HepG2 (cell line): Measurements from ENCODE around the gene GBGT1. TPM values are rescaled to one million over a fixed set of nuclear protein-coding genes. Genes with fewer than 3 reads are reported as not detected.

ENCODE experiments used
- BATF2 ChIP-seq: sonication (generic); formaldehyde crosslinking; IDR thresholded peaks from 2 replicates; pipeline ENCODE4 v1.8.0; 2022; ENCODE audit warnings: mild to moderate bottlenecking, missing genetic modification reagents, moderate library complexity
- HIVEP1 ChIP-seq: sonication (generic); formaldehyde crosslinking; IDR thresholded peaks from 2 replicates; pipeline ENCODE4 v1.4.0; 2020; ENCODE audit warnings: mild to moderate bottlenecking, missing genetic modification reagents
- HNF1B ChIP-seq: sonication (generic); formaldehyde crosslinking; IDR thresholded peaks from 2 replicates; pipeline ENCODE4 v1.5.1; 2020; ENCODE audit warnings: mild to moderate bottlenecking, moderate library complexity, missing genetic modification reagents
- HNRNPH1 ChIP-seq: fragments of 200-400 bp; formaldehyde crosslinking; optimal IDR thresholded peaks from 2 replicates; pipeline ENCODE3; 2017; ENCODE audit warnings: mild to moderate bottlenecking, low read depth, low read length
- NFE2L1 ChIP-seq: sonication (generic); formaldehyde crosslinking; IDR thresholded peaks from 2 replicates; pipeline ENCODE4 v1.4.0; 2020; ENCODE audit warnings: missing genetic modification reagents, mild to moderate bottlenecking, borderline replicate concordance
- NR2C2 ChIP-seq: sonication (generic); formaldehyde crosslinking; IDR thresholded peaks from 2 replicates; pipeline ENCODE4 v1.4.0; 2020; ENCODE audit warnings: missing genetic modification reagents, mild to moderate bottlenecking, moderate library complexity, borderline replicate concordance
- REST ChIP-seq, 2 experiments: IDR thresholded peaks; 2 replicates each; pipeline ENCODE4 v1.6.1; 2011 to 2012; ENCODE audit warnings: low read length in 2 of 2, borderline replicate concordance in 1 of 2, low read depth in 1 of 2, mild to moderate bottlenecking in 1 of 2, moderate library complexity in 1 of 2
- ZBTB25 ChIP-seq: IDR thresholded peaks from 2 replicates; pipeline ENCODE4 v1.6.1; 2018; ENCODE audit warnings: missing genetic modification reagents
- ZFP37 ChIP-seq: sonication (generic); formaldehyde crosslinking; IDR thresholded peaks from 2 replicates; pipeline ENCODE4 v1.4.0; 2020; ENCODE audit warnings: missing genetic modification reagents, borderline replicate concordance
- ZGPAT ChIP-seq: IDR thresholded peaks from 2 replicates; pipeline ENCODE4 v1.6.1; 2016; ENCODE audit warnings: mild to moderate bottlenecking
- ZNF331 ChIP-seq: sonication (generic); formaldehyde crosslinking; IDR thresholded peaks from 2 replicates; pipeline ENCODE4 v1.4.0; 2020; ENCODE audit warnings: missing genetic modification reagents
- ZNF335 ChIP-seq: sonication (generic); formaldehyde crosslinking; IDR thresholded peaks from 2 replicates; pipeline ENCODE4 v1.4.0; 2020; ENCODE audit warnings: missing genetic modification reagents
- ZNF451 ChIP-seq: sonication (generic); formaldehyde crosslinking; IDR thresholded peaks from 2 replicates; pipeline ENCODE4 v1.5.0; 2020; ENCODE audit warnings: mild to moderate bottlenecking, missing genetic modification reagents
- ZNF557 ChIP-seq: sonication (generic); formaldehyde crosslinking; IDR thresholded peaks from 2 replicates; pipeline ENCODE4 v1.4.0; 2020; ENCODE audit warnings: missing genetic modification reagents
- ZNF558 ChIP-seq: sonication (generic); formaldehyde crosslinking; IDR thresholded peaks from 2 replicates; pipeline ENCODE4 v1.9.0; 2022; ENCODE audit warnings: mild to moderate bottlenecking, missing genetic modification reagents, borderline replicate concordance
- ZNF691 ChIP-seq: sonication (generic); formaldehyde crosslinking; IDR thresholded peaks from 2 replicates; pipeline ENCODE4 v1.4.0; 2020; ENCODE audit warnings: missing genetic modification reagents, low read depth, mild to moderate bottlenecking, borderline replicate concordance
- ZNF746 ChIP-seq: sonication (generic); formaldehyde crosslinking; IDR thresholded peaks from 2 replicates; pipeline ENCODE4 v1.8.0; 2022; ENCODE audit warnings: mild to moderate bottlenecking, missing genetic modification reagents
- ZSCAN25 ChIP-seq: sonication (generic); formaldehyde crosslinking; IDR thresholded peaks from 2 replicates; pipeline ENCODE4 v1.8.0; 2022; ENCODE audit warnings: mild to moderate bottlenecking, missing genetic modification reagents
- polyA plus RNA-seq, 8 experiments: library from polyadenylated mRNA; depleted of rRNA in 3 of 8; stranded (reverse) in 7 of 8; unstranded in 1 of 8; fragments of >200 nt; fragmentation: Illumina TruSeq in 4 of 8; extraction: Trizol in 4 of 8; gene quantifications; 2 replicates each; pipeline versions ENCODE4 v1.2.1 to v1.2.3, GENCODE V29; 2011 to 2016; ENCODE audit warnings: low read depth in 4 of 8, missing spikeins in 1 of 8, mixed read lengths in 1 of 8; ENCODE audit not compliant: insufficient read depth in 1 of 8
- total RNA-seq, 5 experiments: library from RNA; depleted of rRNA; stranded (reverse); fragments of >200 nt; fragmentation: Illumina TruSeq; extraction: Trizol; gene quantifications; 2 replicates each; pipeline ENCODE4 v1.2.3, GENCODE V29; 2016; ENCODE audit warnings: low read depth in 1 of 5

Gene GBGT1
- total and polyA plus RNA-seq, 2 of the 13 experiments (the other 11 are each of a cell fraction or from before 2014, with no cell fraction given): not detected

- TF ChIP-seq ZBTB25 (CRISPR knock-in tag) (peak; percentile 54; the same call in 1 of the 2 replicates), HNRNPH1 (no peak), HNF1B (CRISPR knock-in tag) (peak; percentile 27; the same call in 1 of the 2 replicates), ZNF746 (CRISPR knock-in tag) (no peak), ZGPAT (CRISPR knock-in tag) (no peak), NR2C2 (CRISPR knock-in tag) (no peak), ZNF451 (CRISPR knock-in tag) (no peak), REST (IDR thresholded peaks at IDR 0.05; ENCODE audit: borderline replicate concordance in 1 of 2, low read depth in 1 of 2, low read length in 2 of 2) (no peak), ZFP37 (CRISPR knock-in tag) (no peak), ZNF335 (CRISPR knock-in tag) (no peak), BATF2 (CRISPR knock-in tag) (0 out of 2 replicates have a peak, but pooled peaks have one; percentile 17), ZSCAN25 (no peak), HIVEP1 (no peak), NFE2L1 (CRISPR knock-in tag) (no peak), ZNF331 (CRISPR knock-in tag) (no peak; the same call in 1 of the 2 replicates), ZNF557 (no peak), ZNF558 (CRISPR knock-in tag) (no peak), ZNF691 (CRISPR knock-in tag) (no peak)
Measured at GRCh38 chr9:133121198-133121914, 42.4 kb downstream of the GBGT1 start, which contains the start of gene RALGDS (continued).
